ENCODE results near the gene PAK3.

PAK3 gene

DNA sequence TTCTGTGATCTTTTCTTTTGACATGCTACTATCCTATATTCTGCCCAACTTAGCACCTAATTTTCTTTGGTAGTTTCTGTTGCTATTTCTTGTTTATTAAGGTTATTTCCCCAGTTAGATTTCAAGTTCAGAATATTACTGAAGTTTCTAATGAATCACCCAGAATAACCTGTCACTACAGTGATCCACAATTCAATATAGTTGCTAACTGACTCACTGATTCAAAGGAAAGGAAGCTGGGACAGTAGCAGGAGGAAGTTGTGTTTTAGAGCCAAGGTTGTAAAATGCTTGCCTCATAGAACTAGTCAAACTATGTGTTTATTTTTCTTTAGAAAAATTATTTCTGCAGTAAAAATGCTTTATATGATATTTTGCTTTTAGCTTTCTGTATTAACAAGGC is 37.4 kb downstream of the PAK3 start:
- DNase-seq, result no peak

DNA sequence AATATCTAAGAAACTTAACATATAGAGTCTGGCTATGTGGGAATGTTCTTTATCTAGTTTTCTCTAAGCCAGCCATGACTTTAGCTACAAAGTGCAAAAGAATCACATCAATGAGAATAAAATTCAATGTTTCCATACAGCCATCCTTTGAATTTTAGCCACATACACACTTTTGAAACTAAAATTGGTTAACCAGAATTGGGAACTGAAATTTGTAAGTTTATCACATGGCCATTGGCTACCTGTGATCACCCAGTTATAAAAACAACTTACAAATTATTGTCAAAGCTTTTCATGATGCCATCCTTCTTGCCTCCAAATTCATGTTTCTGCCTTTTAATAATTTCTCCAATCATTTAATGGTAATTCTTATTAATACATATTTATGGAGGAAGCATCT is 49.9 kb downstream of the PAK3 start:
- DNase-seq, result no peak

DNA sequence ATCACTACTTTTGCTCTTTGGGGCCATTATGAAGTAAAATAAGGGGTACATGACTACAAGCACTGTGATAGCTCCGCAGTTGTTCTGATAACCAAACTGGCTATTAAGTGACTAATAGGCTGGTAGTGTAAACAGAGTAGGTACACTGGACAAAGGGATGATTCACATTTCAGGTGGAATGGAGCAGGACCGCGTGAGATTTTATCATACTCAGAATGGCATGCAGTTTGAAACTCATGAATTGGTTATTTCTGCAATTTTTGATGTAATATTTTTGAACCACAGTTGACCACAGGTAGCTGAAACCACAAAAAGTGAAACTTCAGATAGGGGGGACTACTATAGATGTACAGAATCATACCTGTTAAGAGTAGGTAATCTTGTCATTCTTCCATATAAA is 55.8 kb downstream of the PAK3 start:
- no peak for DNase-seq

DNA sequence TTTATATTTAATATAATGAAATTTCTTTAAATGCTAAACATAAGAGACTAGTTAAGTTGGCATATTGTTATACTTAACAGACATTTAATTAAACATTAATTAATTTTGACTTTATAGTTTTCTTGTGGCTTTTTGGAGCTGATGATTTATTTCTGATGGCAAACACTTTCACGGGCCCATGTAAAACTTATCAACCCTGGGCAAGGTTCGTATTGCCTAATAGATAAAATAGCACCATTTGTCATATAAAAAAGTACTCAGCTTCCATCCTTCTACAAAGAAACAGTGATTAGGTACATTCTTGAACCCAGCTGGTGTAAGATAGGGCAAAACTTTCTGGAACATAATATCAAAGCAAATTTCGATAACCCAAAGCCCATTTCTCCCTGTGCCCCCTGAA is 63.2 kb downstream of the PAK3 start:
- DNase-seq, result no peak

DNA sequence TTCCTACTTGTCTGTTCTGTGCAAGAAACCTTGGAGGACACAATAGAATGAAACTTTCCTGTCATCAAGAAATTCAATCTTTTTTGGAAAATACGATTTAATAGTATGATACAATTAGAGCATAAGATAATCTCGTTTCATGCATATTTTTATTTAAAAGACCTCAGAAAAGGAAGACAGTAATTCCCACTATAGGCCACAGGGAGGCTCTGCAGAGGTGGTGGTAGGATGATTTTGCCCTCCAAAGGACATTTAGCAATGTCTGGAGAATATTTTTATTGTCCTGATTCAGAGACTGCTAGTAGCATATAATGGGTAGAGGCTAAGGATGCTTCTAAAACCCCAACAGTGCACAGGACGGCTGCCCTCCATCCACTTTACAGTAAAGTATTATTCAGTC is 68.7 kb downstream of the PAK3 start:
- no peak for DNase-seq

DNA sequence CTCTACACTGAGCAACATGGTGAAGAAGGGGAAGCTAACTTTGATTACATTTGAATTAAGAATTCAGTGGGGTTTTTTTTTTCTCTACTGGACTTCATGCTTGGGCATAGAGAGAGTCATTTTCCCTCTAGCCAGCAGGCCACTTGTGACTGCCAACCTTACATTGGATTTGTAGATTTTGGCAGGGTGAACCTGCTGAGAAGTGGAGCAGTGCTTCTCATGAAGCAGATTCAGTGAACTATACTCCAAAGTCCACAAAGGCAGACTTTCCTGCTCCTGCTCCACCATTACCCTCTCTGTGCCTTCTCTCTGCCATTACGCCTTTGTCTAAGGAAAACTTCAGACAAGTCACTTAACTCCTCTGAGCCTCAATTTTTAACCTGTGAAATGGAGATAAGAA is 69.9 kb downstream of the PAK3 start:
- DNase-seq, result no peak

DNA sequence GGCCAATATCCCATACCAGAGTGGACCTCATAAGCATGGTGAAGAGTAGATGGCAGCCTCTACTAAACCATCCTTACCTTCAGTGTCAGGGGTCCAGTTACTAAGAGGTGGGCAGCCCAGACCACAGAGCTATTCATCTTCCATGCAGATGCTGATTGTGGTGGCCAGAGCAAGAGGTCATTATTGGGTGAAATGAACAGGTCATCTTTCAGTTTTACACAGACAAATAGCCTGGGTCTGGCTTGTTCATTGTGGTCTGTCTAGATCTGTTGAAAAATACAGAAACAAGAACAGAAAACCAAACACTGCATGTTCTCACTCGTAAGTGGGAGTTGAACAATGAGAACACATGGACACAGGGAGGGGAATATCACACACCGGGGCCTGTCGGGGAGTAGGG is 71.3 kb downstream of the PAK3 start:
- no peak for DNase-seq

DNA sequence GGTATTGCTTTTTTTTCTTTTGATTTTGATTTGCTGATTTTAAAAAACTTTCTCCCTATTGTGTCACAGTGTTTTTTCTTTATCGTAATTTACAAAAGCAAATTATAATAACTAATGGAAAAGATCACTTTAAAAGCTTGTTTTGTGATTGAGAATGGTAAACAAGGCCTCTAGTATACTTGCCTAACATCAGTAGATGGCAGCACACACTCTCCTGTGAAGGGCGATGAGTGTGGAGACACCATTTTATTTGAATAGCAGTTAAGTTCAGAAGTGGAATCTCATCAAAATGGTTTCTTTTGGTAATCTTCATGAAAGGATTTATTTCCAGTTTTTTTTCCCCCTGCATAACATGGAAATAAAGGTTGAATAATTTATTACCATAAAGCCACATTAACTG is 72.3 kb downstream of the PAK3 start:
- no peak for DNase-seq

DNA sequence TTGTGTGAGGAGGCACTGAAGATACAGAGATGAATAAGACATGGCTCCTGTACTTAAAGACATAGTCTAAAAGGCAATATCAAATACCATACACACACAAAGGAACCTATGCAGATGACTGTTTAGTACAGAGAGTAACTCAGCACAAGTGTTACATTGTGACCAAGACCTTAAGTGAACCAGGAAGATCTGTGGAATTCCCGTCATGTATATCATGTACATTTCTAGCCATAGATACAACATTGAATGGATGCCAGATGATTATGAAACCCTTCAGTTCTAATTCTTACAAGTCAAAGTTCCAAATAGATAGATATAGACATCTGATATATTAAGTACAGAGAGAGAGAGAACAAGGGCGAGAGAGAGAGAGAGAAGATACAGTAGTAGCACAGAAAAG is 73.2 kb downstream of the PAK3 start:
- no peak for DNase-seq

DNA sequence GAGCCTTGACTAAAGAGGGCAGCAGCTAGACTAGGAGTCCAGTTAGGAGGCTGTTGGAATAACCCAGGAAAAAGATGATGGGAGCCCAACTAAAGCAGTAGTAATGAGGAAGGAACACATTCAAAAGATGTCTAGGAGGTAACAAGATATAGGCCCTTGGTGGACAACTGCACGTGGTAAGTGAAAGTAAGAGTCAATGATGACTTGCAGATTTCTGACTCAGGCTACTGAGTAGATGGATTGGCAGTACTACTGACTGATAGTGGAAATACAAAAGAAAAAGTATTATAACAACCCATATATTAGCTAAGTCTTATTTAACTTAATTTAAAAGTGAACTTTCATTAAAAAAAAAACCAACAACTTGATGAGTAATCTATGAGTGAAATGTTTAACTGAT is 74.0 kb downstream of the PAK3 start:
- DNase-seq, result no peak

DNA sequence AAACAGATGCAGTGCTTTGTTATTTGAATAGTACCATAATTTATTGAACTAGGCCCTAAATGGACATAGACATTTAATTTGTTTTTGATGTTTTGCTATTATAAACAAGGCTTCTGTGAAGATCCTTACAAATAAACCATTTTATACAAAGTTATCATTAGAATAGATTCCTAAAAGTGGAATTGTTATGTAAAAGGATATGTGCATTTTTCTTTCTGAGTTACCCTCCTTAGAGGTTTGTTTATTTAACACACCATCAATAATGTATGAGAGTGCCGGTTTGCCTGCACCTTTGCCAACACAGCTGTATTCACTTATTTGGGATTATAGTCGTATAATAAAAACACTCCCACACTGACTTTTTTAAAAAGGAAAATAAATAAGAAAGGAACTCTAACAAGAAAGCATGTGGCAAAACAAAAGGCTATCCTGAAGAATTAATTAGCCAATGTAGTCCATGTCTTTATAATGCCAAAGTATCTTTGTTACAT is 84.8 kb downstream of the PAK3 start:
- no peak for DNase-seq

DNA sequence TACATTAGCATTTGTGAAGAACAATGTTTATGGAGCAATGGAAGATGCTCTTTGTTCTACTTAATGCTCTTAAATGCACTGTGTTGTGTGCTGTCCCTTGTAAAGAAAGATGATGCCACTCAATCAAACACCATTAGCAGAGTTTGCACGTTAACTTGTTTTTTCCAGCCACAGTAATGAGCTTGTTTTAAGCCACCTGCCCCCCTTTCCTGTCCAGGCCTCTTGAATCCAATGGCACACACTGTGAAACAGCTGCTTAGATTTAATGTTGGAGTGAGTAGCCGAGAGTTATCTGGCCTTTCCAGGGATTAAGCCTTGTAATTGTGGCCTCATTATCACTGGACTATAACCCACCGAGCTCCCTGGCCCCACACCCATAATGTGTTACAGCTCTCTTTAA is 86.0 kb downstream of the PAK3 start:
- no peak for DNase-seq

DNA sequence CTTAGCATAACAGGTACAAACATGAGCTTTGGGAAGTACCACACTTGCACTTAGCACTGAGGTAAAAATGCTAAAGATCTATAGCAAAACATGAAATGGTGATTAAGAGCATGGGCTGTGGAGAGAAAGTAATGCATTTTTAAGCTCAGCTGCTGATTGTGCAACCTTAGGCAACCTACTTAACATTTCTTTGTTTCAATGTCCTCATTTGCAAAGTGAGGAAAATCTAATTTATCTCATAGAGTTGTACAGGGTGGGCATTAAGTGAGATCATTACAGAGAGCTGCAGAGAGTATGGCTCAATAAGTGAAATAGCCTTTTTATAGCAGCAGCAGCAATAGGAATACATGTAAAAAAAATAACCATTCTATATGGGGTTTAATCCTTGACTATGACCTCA is 87.0 kb downstream of the PAK3 start:
- DNase-seq, result no peak

DNA sequence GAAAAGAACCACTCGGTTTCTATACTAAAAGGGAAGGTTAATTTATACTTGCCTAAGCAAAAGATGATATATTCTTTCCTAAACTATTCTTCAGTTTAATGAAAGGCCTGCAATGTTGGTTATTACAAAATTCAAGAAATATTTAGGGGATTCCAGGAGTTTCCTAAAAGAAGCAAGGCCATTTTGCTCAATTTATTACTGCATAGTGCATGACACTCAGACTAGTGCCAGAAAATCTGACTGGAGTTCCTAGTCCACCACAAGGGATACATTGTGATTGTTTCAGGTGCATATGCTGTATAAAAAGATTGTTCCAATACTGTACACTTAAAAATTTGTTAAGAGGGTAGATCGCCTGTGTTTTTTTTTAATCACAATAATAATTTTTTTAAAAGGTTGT is 95.6 kb downstream of the PAK3 start:
- no peak for DNase-seq

DNA sequence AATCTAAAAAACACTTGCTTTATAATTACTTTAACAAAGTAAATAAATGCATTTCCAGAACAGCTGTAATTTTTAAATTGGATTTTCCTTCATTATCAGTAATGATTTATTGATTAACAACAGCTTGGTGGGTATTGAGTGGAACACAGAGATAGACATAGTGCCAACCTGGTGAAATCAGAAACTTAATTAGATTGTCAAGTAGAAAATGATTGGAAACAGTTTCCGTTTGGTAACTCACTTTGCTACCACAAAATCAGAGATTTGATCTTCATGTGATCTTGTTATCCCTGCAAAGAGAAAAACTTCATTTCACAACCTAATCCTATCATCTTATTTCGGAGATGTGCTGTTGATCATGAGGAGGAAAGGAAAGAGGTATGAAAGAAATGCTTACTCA is 103.5 kb downstream of the PAK3 start:
- DNase-seq, result no peak

DNA sequence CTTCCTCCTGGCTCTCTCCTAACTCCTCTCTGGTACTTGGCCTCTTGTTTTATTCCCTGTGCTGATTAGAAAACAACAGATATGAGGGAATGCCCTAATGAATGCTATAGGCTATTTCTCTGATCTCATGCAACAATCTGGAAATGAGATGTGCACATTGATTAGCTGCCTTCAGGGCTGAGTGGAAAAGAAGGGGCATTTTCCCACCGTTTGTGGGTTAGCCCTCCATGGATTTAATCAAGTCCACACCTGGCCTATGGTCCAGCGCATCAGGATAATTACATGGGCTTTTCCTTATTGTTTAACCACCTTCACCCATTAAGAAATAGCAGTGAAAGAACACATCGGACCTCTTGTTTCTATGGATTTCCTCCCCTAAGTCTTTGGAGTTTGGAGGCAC is 104.3 kb downstream of the PAK3 start:
- DNase-seq, result no peak

DNA sequence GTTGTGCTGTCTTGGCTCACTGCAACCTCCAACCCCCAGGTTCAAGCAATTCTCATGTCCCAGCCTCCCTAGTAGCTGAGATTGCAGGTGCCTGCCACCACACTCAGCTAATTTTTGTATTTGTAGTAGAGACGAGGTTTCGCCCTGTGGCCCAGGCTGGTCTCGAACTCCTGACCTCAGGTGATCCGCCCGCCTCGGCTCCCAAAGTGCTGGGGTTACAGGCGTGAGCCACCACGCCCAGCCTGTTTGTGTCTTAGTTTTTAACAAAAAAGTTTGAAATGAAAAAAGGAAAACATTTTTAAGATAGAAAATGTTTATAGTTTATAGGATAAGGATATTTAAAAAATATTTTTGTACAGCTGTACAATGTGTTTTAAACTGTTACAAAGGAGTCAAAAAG is 111.9 kb downstream of the PAK3 start:
- DNase-seq, result no peak

DNA sequence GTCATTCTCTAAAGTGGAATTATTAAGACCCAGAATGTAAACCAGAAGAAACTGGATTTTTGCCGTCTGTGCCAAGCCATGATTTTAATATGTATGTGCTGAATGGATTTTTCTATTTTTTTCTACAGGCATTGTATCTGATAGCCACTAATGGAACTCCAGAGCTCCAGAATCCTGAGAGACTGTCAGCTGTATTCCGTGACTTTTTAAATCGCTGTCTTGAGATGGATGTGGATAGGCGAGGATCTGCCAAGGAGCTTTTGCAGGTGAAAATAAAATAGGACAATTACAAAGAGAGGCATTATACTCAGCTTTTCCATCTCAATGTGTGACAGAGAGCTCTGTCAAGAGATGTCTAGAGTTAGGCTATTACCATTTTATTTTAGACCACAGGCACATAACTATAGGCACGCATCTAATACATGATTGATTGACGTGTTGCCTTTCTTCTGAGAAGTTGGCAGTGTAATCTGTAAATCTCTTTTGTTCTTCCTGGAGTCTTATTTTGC is 120.4 kb downstream of the PAK3 start:
- no peak for DNase-seq

DNA sequence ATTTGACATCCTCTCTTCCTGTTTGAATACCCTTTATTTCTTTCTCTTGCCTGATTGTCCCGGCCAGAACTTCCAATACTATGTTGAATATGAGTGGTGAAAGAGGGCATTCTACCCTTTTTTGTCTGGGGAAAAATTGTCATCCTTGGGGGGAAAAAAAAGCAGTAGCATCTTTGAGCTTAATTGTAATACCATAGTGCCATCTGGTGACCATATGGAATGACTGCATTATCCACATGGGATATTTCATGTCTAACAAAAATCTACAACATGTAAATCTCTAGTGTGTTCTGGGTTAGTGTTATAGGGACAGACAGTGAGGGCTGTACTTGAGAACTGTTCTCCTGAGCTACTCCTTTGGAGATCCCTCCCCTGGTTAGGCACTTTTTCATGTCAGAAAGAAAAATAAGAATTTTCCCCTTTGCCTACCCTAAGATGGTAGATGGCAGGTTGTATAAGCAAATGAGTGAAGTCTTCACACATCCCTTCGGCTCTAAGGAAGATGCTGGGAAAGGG is 148.3 kb downstream of the PAK3 start:
- DNase-seq, result no peak

DNA sequence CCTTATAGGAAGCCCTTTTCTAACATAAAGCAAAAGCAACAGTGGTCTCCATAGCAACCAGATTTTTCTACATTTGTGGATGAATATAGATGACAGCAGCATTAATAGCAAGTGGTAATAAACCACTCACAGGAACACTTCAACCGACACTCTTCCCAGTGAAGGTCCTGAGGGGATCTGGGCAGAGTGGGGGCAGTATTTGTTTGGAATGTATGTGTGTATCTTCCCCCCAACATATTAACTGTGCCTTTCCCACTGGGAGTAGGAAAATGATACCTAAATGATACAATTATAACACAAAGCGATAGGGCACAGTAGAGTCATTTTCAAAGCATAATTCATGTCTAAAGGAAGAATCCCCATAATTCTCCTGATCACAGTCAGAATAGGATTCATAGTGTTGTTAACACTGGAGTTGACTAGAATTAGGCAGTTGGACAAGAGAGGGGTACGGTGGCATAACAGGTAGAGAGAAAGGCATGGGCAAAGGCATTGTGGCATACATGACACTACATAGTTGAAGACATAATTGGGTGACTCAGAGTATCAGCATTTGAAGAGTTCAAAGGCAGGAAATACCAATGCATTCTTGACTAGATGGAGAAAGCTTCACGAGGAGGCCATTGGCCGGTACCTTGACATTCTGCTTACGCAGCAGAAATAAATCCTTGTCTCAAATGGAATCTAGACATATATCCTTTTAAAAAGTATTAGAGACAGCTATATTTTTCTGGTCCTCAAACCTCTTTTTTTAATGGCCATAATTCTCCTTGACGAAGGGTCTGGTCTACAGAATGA is 159.1 kb downstream of the PAK3 start:
- DNase-seq, result no peak

DNA sequence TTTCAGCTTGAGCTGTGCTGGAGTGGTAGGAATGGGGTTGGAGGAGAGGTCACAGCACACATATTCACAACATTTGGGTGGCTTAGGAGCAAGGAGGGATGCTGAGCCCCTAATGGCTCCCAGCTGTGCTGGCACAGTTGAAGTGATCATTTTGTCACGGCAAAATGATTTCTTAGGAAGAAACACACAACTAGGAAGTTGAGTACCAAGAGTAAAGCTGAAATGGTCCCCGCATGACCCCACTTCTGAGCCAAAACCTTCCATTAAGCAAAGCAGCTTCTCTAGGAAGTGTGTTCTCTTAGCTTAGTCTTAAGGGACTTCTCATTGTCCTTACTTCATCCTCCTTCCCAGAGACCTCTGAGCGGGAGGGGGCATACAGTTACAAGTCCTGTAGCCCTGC is 161.7 kb downstream of the PAK3 start:
- DNase-seq, result no peak

DNA sequence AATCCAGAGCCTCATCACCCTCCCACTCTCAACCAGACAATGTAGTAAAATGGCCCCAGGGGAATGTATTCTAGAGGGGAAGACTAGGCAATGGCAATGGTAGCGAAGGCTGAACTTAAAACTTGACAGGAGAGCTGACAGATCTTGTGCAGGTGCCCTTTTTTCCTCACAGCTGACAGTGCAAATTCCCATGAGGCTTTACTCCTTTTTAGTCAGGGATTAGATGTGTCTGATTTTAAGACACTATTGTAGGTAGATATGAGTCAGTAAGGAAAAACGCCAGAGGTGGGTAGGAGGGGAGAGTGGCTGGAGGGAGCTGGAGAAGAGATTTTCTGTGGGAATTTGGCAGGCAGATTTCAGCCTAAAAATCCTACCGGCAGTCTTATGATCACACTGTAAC is 163.6 kb downstream of the PAK3 start:
- no peak for DNase-seq

DNA sequence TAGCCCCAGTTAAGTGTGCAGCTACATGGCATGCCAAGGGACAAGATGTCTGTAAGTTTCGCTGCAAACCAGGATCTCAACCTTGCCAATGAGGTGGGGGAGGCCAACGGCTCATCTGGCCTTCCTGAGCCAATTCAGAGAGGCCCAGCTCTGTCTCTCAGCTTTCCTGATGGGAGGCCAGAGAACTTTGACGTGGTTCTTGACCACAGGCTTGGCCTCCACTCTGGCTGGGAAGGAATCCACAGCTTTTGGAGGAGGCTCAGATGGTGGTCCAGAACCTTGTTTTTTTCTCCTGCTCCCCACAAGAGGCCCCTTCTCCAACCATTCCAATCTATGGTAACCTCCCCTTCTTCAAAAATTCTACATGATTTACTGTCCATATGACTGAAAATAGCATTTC is 164.5 kb downstream of the PAK3 start:
- DNase-seq, result no peak

DNA sequence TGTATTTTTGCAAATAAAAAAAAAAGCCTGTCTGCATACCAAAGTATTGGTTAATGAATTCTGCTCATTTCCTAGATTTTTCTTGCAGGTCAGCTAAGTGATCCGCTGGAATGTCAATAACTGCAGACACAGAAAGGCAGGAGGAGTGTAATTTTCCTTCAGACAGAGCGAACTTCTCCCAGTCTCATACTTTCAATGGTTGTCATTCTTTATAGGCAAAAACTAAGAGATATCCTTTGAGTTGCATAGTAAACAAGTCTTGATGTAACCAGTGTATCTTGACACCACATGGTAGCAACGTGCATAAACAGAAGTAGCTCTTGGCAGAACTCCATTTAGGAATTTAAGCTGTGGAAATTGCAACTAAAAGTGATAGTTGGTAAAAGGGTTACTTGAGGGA is 166.1 kb downstream of the PAK3 start:
- DNase-seq, result no peak

DNA sequence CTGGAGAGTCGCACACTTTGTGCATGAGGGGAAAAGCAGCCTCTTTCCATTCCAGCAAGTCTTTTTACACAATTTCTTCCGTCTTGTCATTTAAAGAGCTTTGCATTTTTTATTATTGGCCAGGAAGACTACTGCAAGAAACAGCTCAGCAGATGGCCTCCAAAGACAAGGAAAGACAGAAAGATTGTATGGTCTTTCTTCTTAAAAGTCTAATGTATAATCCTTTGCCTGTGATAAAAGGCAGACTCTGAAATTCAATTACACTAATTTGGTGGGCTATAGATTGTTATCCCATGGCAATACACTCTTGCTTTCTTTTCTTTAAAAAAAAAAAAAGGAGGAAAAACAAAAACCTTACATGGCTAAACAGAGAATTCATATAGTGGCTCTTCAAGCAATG is 168.4 kb downstream of the PAK3 start:
- DNase-seq, result no peak
